ENCODE data around the gene PCNX1.

DNA sequence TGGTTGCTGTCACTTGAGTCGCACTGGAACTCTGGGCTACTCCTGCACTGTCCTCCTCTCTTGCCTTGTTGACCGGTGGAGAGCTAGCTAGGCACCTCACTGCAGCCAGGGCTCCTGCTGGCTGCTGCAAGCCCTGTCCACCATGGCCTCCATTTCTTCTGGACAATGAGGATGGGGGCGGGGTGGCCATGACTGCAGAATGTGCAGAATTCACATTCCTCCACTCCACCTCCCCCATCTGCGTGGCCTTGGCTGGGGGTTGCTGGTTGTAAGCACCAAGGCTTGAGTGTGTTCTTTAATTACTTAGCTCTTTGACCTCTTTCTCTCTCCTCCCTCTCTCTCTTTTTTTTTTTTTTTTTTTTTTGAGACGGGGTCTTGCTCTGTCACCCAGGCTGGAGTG is 248.5 kb downstream of the PCNX1 start:
- TF ChIP-seq, protein P1, sequence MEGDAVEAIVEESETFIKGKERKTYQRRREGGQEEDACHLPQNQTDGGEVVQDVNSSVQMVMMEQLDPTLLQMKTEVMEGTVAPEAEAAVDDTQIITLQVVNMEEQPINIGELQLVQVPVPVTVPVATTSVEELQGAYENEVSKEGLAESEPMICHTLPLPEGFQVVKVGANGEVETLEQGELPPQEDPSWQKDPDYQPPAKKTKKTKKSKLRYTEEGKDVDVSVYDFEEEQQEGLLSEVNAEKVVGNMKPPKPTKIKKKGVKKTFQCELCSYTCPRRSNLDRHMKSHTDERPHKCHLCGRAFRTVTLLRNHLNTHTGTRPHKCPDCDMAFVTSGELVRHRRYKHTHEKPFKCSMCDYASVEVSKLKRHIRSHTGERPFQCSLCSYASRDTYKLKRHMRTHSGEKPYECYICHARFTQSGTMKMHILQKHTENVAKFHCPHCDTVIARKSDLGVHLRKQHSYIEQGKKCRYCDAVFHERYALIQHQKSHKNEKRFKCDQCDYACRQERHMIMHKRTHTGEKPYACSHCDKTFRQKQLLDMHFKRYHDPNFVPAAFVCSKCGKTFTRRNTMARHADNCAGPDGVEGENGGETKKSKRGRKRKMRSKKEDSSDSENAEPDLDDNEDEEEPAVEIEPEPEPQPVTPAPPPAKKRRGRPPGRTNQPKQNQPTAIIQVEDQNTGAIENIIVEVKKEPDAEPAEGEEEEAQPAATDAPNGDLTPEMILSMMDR (IDR thresholded peaks at IDR 0.05) = no peak
- no peak for TF ChIP-seq POLR2A (IDR thresholded peaks at IDR 0.05)

All from adrenal gland (tissue), 5 donors.